Measurements from ENCODE around the gene EPHA6. TPM values are rescaled to one million over a fixed set of nuclear protein-coding genes. Genes with fewer than 3 reads are reported as not detected.
"Not testable (repeated sequence)": the region's sequence is repeated elsewhere in the genome, so short reads cannot be mapped to it uniquely, and the experiment has no call there.

Gene EPHA6
- total RNA-seq, 2 experiments from 2014 or later: not detected

DNA sequence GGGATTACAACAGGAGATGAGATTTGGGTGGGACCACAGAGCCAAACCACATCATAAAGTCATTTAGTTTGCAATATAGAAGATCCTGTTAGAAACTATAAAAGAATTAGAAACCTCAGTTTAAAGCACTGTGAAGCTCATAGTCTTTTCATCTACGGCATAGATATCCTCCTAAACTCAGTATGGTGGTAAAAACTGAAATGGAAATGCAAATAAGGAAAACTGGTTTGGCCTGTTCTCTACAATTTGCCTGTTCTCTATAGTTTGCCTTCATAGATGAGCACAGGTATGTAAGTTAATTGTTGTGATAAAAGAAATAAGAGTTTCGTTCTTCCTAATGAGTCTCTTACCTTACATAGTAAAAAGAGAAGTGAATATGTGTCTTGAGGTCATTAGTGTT lies 618.5 kb downstream of the EPHA6 start:
- Mint-ChIP-seq H3K27ac (no peak overlapping the region), H3K36me3 (ENCODE audit: low read depth) (no peaks in the 10 kb centered on the region), H3K27me3 (no peaks in the 10 kb centered on the region), H3K4me1 (no peaks in the 10 kb centered on the region), H3K4me3 (no peak overlapping the region), H3K9me3 (no peaks in the 10 kb centered on the region)
- POLR2A ChIA-PET: no interaction called here
- CTCF ChIA-PET: no interaction called here
- no peak for DNase-seq

DNA sequence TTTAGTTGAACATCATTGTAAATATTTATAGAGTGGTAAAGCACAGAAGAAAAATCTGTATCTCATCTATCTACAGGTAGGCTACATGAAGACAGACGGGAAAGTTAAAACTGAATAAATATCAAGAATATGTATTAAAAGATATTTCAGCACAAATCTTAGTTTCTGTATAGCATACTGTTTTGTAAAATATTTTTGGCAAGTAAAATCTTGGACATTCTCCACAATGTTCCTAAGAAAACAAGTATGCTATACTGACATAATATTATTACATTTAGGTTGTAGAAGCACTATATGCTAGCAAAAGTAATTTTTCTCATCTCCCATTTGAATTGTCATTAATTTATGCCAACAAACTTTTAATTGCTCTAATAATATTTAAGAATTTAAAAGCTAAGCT lies 623.7 kb downstream of the EPHA6 start:
- DNase-seq: no peak
- no peaks in the 10 kb centered on the region for H3K9me3 Mint-ChIP-seq
- H3K27ac Mint-ChIP-seq: no peak overlapping the region
- ChIA-PET POLR2A (no interaction called here), CTCF (no interaction called here)
- no peak overlapping the region for H3K4me3 Mint-ChIP-seq
- no peaks in the 10 kb centered on the region for H3K4me1 Mint-ChIP-seq
- H3K36me3 Mint-ChIP-seq (ENCODE audit: low read depth): no peaks in the 10 kb centered on the region
- H3K27me3 Mint-ChIP-seq: no peaks in the 10 kb centered on the region

GRCh38 chr3:97439373-97439772 lies 625.0 kb downstream of the EPHA6 start:
- Mint-ChIP-seq H3K27me3 (no peaks in the 10 kb centered on the region), H3K9me3 (no peaks in the 10 kb centered on the region), H3K4me1 (no peaks in the 10 kb centered on the region), H3K27ac (no peak overlapping the region), H3K4me3 (no peak overlapping the region), H3K36me3 (ENCODE audit: low read depth) (no peaks in the 10 kb centered on the region)
- ChIA-PET POLR2A (no interaction called here), CTCF (no interaction called here)
- DNase-seq: no peak

DNA sequence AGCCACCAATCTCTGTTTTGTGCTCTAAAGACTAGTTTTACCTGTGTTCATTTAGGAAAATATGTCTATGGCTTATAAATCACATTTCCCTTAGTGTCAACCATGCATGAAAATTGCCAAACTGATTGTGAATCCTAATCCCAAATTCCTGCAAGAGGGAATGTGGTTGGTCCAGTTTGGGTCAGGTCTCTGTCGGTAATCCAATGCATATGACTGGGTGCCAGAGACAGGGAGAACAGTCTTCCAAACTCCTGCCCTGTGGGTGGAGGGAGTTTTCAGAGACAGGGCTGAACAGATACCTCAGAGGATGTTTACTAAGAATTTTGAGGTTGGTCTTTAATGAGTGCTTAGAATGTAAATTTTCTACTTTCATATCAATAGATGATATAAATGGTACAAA lies 649.6 kb downstream of the EPHA6 start:
- CTCF ChIA-PET: no interaction called here
- DNase-seq: no peak
- H3K27me3 Mint-ChIP-seq: no peaks in the 10 kb centered on the region
- H3K27ac Mint-ChIP-seq: no peak overlapping the region
- H3K4me1 Mint-ChIP-seq: no peaks in the 10 kb centered on the region
- no peaks in the 10 kb centered on the region for H3K36me3 Mint-ChIP-seq (ENCODE audit: low read depth)
- no peak overlapping the region for H3K4me3 Mint-ChIP-seq
- no peaks in the 10 kb centered on the region for H3K9me3 Mint-ChIP-seq
- POLR2A ChIA-PET: no interaction called here

- Mint-ChIP-seq H3K4me3 (no peak overlapping the region), H3K9me3 (no peaks in the 10 kb centered on the region), H3K4me1 (no peaks in the 10 kb centered on the region), H3K27ac (no peak overlapping the region), H3K27me3 (no peaks in the 10 kb centered on the region), H3K36me3 (ENCODE audit: low read depth) (no peaks in the 10 kb centered on the region)
- ChIA-PET POLR2A (no interaction called here), CTCF (no interaction called here)
- no peak for DNase-seq
These were observed 656.1 kb downstream of the EPHA6 start for GRCh38 chr3:97470481-97470880.

DNA sequence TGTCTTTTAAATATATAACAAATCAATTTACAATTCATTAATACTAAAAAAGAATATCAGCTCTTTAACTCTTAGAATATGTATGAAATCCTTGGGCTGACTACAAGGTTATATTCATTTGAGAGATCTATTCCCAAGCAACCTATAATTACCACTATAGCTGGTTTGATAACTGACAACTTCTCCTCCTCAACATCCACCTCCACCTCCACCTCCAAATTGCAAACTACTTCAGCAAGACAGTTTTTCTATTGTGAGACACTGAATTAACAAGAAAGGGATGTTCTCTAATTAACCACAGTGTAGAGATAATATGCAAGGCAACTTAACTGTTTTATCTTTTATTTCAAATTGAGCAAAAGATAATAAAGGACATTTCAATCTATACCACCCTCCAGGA lies 665.3 kb downstream of the EPHA6 start:
- no peaks in the 10 kb centered on the region for H3K4me1 Mint-ChIP-seq
- CTCF ChIA-PET: no interaction called here
- POLR2A ChIA-PET: no interaction called here
- no peak overlapping the region for H3K4me3 Mint-ChIP-seq
- no peaks in the 10 kb centered on the region for H3K36me3 Mint-ChIP-seq (ENCODE audit: low read depth)
- no peak for DNase-seq
- H3K9me3 Mint-ChIP-seq: no peaks in the 10 kb centered on the region
- H3K27me3 Mint-ChIP-seq: no peaks in the 10 kb centered on the region
- no peak overlapping the region for H3K27ac Mint-ChIP-seq

GRCh38 chr3:97480696-97481289 lies 666.4 kb downstream of the EPHA6 start:
- H3K4me1 Mint-ChIP-seq; DNase-seq; H3K4me3 Mint-ChIP-seq; H3K36me3 Mint-ChIP-seq (ENCODE audit: low read depth); H3K27ac Mint-ChIP-seq; H3K27me3 Mint-ChIP-seq; POLR2A ChIA-PET; H3K9me3 Mint-ChIP-seq; CTCF ChIA-PET: not testable (repeated sequence)

DNA sequence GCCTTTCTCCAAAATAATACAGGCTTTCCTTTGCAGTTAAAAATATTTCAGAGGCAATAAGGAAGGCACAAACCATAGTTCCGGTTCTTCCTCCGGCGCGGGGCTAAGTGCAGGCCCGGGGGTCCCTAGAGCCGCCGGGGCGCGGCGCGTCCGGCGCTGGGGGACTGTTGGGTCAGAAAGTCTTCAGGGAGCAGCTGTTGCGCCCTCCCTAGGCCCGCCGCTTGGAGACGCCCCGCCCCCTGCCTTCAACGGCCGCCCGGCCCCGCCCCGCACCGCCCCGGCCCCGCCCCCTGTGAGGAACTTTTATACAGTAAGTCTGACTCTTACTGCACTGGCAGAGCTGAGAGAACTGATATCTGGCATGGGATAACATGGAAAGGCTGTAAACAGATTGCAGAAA lies 667.0 kb downstream of the EPHA6 start:
- no peaks in the 10 kb centered on the region for H3K4me1 Mint-ChIP-seq
- no peak overlapping the region for H3K27ac Mint-ChIP-seq
- H3K4me3 Mint-ChIP-seq: no peak overlapping the region
- no peaks in the 10 kb centered on the region for H3K9me3 Mint-ChIP-seq
- H3K36me3 Mint-ChIP-seq (ENCODE audit: low read depth): no peaks in the 10 kb centered on the region
- ChIA-PET POLR2A (no interaction called here), CTCF (no interaction called here)
- H3K27me3 Mint-ChIP-seq: no peaks in the 10 kb centered on the region
- DNase-seq: no peak

DNA sequence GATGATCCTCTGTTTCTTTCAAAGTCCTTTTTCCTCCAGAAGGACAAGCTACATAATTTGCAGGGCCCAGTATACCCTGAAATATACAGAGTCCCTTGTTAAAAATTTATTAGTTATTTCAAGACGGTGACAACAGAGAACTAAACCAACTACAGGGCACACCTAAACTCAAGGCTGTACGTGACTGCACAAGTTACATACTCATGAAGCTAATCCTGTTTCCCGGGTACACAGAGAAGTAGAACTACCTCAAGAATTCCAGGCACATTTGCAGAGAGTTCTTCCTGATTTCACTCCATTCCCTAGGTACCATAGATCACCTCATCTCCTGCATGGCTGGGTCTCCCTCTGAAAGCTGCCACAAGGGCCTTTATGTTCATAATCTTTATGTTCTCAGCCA lies 670.8 kb downstream of the EPHA6 start:
- Mint-ChIP-seq H3K4me1 (no peaks in the 10 kb centered on the region), H3K27ac (no peak overlapping the region), H3K4me3 (no peak overlapping the region), H3K27me3 (peaks cover 2% of the 10 kb centered on the region), H3K36me3 (ENCODE audit: low read depth) (no peaks in the 10 kb centered on the region), H3K9me3 (no peaks in the 10 kb centered on the region)
- DNase-seq: no peak
- ChIA-PET POLR2A (no interaction called here), CTCF (no interaction called here)

GRCh38 chr3:97487587-97487986 lies 673.2 kb downstream of the EPHA6 start:
- CTCF ChIA-PET: no interaction called here
- H3K4me1 Mint-ChIP-seq: no peaks in the 10 kb centered on the region

GRCh38 chr3:97488741-97489140 lies 674.3 kb downstream of the EPHA6 start:
- no peak overlapping the region for H3K4me3 Mint-ChIP-seq
- H3K27ac Mint-ChIP-seq: no peak overlapping the region
- no peaks in the 10 kb centered on the region for H3K9me3 Mint-ChIP-seq
- no peaks in the 10 kb centered on the region for H3K36me3 Mint-ChIP-seq (ENCODE audit: low read depth)
- DNase-seq: no peak
- CTCF ChIA-PET: no interaction called here
- H3K27me3 Mint-ChIP-seq: peaks cover 2% of the 10 kb centered on the region
- no peaks in the 10 kb centered on the region for H3K4me1 Mint-ChIP-seq
- POLR2A ChIA-PET: no interaction called here

More at GRCh38 chr3:97487587-97487986, 673.2 kb downstream of the EPHA6 start:
- H3K27me3 Mint-ChIP-seq: peaks cover 2% of the 10 kb centered on the region
- no peak overlapping the region for H3K27ac Mint-ChIP-seq
- H3K4me3 Mint-ChIP-seq: no peak overlapping the region
- DNase-seq: no peak
- H3K36me3 Mint-ChIP-seq (ENCODE audit: low read depth): no peaks in the 10 kb centered on the region
- H3K9me3 Mint-ChIP-seq: no peaks in the 10 kb centered on the region
- POLR2A ChIA-PET: no interaction called here

DNA sequence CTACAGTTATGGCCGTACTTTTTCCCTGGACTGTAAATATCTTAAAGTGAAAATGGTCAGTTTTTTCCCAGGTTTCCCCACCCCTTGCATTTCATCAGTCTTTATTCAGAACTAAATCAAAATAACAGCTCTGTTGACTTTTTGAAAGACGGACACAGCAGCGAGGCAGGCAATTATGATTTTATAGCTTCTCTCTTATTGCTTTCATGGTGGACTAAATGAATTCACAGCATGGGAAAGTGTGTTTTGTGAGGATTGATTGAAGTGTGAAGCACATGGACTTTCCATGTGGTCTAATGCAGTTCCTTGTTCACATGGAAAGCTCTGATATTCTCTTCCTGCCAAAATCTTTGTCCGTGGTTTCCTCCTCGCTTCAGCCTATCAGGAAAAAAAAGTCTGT lies 681.5 kb downstream of the EPHA6 start:
- ChIA-PET POLR2A (no interaction called here), CTCF (no interaction called here)
- H3K4me3 Mint-ChIP-seq: no peak overlapping the region
- no peaks in the 10 kb centered on the region for H3K4me1 Mint-ChIP-seq
- no peak overlapping the region for H3K27ac Mint-ChIP-seq
- H3K9me3 Mint-ChIP-seq: no peaks in the 10 kb centered on the region
- no peaks in the 10 kb centered on the region for H3K27me3 Mint-ChIP-seq
- no peak for DNase-seq
- no peaks in the 10 kb centered on the region for H3K36me3 Mint-ChIP-seq (ENCODE audit: low read depth)

DNA sequence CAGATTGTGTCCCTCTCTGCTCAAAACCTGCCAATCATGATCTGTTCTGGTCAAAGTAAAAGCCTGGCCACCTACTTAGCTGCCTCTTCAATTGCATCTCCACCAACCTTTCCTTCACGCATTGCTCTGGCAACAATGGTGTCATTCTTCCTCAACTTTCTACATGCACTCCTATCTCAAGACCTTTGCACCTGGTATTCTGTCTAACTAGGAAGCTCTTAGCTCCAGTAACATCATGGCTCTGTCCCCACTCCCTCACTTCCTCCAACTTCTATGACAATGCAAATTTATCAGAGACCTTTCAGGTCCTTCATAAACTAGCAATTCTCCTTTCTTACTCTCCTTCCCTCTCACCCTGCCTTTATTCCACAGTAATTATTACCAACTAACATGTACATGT lies 682.7 kb downstream of the EPHA6 start:
- Mint-ChIP-seq H3K36me3 (ENCODE audit: low read depth) (no peaks in the 10 kb centered on the region), H3K4me3 (no peak overlapping the region), H3K9me3 (no peaks in the 10 kb centered on the region), H3K27me3 (no peaks in the 10 kb centered on the region), H3K4me1 (no peaks in the 10 kb centered on the region), H3K27ac (no peak overlapping the region)
- CTCF ChIA-PET: no interaction called here
- POLR2A ChIA-PET: no interaction called here
- DNase-seq: no peak

- no peaks in the 10 kb centered on the region for H3K4me1 Mint-ChIP-seq
- H3K4me3 Mint-ChIP-seq: no peak overlapping the region
- H3K27me3 Mint-ChIP-seq: no peaks in the 10 kb centered on the region
- peaks cover 8% of the 10 kb centered on the region for H3K9me3 Mint-ChIP-seq
- ChIA-PET POLR2A (no interaction called here), CTCF (no interaction called here)
- DNase-seq: no peak
- H3K27ac Mint-ChIP-seq: no peak overlapping the region
- no peaks in the 10 kb centered on the region for H3K36me3 Mint-ChIP-seq (ENCODE audit: low read depth)
These were observed 690.1 kb downstream of the EPHA6 start for GRCh38 chr3:97504463-97504862.

- no peak overlapping the region for H3K27ac Mint-ChIP-seq
- ChIA-PET CTCF (no interaction called here), POLR2A (no interaction called here)
These were observed 696.4 kb downstream of the EPHA6 start for GRCh38 chr3:97510795-97511194.

More at GRCh38 chr3:97510795-97511194, 696.4 kb downstream of the EPHA6 start:
- Mint-ChIP-seq H3K4me3 (no peak overlapping the region), H3K27me3 (no peaks in the 10 kb centered on the region), H3K36me3 (ENCODE audit: low read depth) (no peaks in the 10 kb centered on the region), H3K4me1 (no peaks in the 10 kb centered on the region), H3K9me3 (peaks cover 2% of the 10 kb centered on the region)
- DNase-seq: no peak
